Measurements from ENCODE around the gene TNFAIP6.

DNA sequence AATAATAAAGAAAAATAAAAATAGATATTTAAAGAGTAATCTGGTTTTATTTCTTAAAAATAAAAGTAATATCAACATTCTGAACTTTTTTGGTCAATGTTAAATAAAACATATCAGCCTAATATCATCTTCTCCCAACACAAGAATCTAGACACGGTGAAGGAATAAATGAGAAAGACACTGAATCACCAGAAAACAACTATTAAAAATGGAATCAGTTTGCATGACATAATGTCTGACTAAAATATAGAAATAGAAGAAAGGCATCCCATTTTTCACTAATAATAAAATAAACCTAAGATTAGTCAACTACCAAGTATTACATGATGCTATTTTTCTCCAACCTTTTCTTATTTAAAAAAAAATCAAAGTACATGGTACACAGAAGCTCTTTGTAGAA, 30.8 kb upstream of the TNFAIP6 start:
- TF ChIP-seq, protein P1, sequence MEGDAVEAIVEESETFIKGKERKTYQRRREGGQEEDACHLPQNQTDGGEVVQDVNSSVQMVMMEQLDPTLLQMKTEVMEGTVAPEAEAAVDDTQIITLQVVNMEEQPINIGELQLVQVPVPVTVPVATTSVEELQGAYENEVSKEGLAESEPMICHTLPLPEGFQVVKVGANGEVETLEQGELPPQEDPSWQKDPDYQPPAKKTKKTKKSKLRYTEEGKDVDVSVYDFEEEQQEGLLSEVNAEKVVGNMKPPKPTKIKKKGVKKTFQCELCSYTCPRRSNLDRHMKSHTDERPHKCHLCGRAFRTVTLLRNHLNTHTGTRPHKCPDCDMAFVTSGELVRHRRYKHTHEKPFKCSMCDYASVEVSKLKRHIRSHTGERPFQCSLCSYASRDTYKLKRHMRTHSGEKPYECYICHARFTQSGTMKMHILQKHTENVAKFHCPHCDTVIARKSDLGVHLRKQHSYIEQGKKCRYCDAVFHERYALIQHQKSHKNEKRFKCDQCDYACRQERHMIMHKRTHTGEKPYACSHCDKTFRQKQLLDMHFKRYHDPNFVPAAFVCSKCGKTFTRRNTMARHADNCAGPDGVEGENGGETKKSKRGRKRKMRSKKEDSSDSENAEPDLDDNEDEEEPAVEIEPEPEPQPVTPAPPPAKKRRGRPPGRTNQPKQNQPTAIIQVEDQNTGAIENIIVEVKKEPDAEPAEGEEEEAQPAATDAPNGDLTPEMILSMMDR (IDR thresholded peaks at IDR 0.05) = no peak
- TF ChIP-seq, protein P2, sequence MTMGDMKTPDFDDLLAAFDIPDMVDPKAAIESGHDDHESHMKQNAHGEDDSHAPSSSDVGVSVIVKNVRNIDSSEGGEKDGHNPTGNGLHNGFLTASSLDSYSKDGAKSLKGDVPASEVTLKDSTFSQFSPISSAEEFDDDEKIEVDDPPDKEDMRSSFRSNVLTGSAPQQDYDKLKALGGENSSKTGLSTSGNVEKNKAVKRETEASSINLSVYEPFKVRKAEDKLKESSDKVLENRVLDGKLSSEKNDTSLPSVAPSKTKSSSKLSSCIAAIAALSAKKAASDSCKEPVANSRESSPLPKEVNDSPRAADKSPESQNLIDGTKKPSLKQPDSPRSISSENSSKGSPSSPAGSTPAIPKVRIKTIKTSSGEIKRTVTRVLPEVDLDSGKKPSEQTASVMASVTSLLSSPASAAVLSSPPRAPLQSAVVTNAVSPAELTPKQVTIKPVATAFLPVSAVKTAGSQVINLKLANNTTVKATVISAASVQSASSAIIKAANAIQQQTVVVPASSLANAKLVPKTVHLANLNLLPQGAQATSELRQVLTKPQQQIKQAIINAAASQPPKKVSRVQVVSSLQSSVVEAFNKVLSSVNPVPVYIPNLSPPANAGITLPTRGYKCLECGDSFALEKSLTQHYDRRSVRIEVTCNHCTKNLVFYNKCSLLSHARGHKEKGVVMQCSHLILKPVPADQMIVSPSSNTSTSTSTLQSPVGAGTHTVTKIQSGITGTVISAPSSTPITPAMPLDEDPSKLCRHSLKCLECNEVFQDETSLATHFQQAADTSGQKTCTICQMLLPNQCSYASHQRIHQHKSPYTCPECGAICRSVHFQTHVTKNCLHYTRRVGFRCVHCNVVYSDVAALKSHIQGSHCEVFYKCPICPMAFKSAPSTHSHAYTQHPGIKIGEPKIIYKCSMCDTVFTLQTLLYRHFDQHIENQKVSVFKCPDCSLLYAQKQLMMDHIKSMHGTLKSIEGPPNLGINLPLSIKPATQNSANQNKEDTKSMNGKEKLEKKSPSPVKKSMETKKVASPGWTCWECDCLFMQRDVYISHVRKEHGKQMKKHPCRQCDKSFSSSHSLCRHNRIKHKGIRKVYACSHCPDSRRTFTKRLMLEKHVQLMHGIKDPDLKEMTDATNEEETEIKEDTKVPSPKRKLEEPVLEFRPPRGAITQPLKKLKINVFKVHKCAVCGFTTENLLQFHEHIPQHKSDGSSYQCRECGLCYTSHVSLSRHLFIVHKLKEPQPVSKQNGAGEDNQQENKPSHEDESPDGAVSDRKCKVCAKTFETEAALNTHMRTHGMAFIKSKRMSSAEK (CRISPR knock-in tag; IDR thresholded peaks at IDR 0.05; ENCODE audit: borderline replicate concordance) = no peak
- TF ChIP-seq FOXP1 (CRISPR knock-in tag; IDR thresholded peaks at IDR 0.05; ENCODE audit: borderline replicate concordance) = no peak

Measured in WTC11 (cell line).